IgD-negative memory B cell (primary cell): ENCODE results near the gene PSIP1. TPM values are rescaled to one million over a fixed set of nuclear protein-coding genes. Genes with fewer than 3 reads are reported as not detected.
"Not testable (repeated sequence)": the region's sequence is repeated elsewhere in the genome, so short reads cannot be mapped to it uniquely, and the experiment has no call there.

ENCODE experiments used
- H3K27ac Mint-ChIP-seq, 3 donors: one replicate each; pipeline ENCODE4 v1.8.0; 2020 to 2022; ENCODE audit warnings: mild to moderate bottlenecking in 3 of 3, mixed read lengths in 3 of 3, moderate library complexity in 1 of 3
- H3K27me3 Mint-ChIP-seq: one replicate; pipeline ENCODE4 v1.8.0; 2021; ENCODE audit warnings: mixed read lengths
- H3K36me3 Mint-ChIP-seq: one replicate; pipeline ENCODE4 v1.8.0; 2020; ENCODE audit warnings: mild to moderate bottlenecking, mixed read lengths
- H3K4me1 Mint-ChIP-seq, 3 donors: one replicate each; pipeline ENCODE4 v1.8.0; 2020 to 2022; ENCODE audit warnings: mixed read lengths in 3 of 3, mild to moderate bottlenecking in 1 of 3
- H3K4me3 Mint-ChIP-seq, 4 donors: one replicate each; pipeline ENCODE4 v1.8.0; 2020 to 2022; ENCODE audit warnings: mild to moderate bottlenecking in 4 of 4, mixed read lengths in 4 of 4, moderate library complexity in 3 of 4
- H3K9me3 Mint-ChIP-seq, 3 donors: one replicate each; pipeline ENCODE4 v1.8.0; 2020 to 2021; ENCODE audit warnings: mixed read lengths in 3 of 3, mild to moderate bottlenecking in 1 of 3
- polyA plus RNA-seq: library from polyadenylated mRNA; unstranded; fragments of 300-500 nt; fragmentation: Illumina TruSeq; gene quantifications from one replicate; pipeline ENCODE4 v1.2.3, GENCODE V29; 2021

PSIP1 gene
- polyA plus RNA-seq, 1 donor from 2014 or later, result 112 TPM

- Mint-ChIP-seq H3K27ac (peak overlapping the region in 1 of 3 donors; percentile 15), H3K9me3 (no peaks in the 10 kb centered on the region), H3K36me3 (peaks cover 5% of the 10 kb centered on the region), H3K4me3 (no peak overlapping the region), H3K4me1 (peaks cover 14 to 33% (median 23%) of the 10 kb centered on the region in 3 donors), H3K27me3 (no peaks in the 10 kb centered on the region)
Measured at GRCh38 chr9:15484802-15485201, 26.0 kb downstream of the PSIP1 start.

DNA sequence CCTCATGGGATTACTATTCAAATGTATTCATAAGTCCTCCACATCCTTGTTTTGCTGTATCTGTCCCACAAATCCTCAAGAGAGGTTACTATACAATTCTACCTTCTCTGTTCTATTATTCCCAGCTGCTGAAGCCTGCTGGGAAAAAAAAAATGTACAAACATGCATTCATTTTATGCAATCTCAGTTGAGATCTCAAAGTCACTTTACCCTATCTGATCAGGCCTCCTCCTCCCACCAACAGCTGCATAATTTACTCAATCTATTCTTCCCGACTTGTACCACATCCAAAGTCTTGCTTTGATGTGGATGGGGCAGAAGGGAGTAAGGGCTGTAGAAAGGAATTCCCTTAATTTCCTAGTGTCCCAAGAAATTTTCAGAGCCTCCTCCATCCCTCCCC is 28.6 kb downstream of the PSIP1 start:
- H3K9me3 Mint-ChIP-seq, result no peaks in the 10 kb centered on the region
- H3K4me3 Mint-ChIP-seq, result no peak overlapping the region
- H3K4me1 Mint-ChIP-seq, result peaks cover 12 to 29% (median 21%) of the 10 kb centered on the region in 3 donors
- H3K36me3 Mint-ChIP-seq, result peaks cover 3% of the 10 kb centered on the region
- H3K27me3 Mint-ChIP-seq, result no peaks in the 10 kb centered on the region
- peak overlapping the region in 1 of 3 donors; percentile 6 for H3K27ac Mint-ChIP-seq

DNA sequence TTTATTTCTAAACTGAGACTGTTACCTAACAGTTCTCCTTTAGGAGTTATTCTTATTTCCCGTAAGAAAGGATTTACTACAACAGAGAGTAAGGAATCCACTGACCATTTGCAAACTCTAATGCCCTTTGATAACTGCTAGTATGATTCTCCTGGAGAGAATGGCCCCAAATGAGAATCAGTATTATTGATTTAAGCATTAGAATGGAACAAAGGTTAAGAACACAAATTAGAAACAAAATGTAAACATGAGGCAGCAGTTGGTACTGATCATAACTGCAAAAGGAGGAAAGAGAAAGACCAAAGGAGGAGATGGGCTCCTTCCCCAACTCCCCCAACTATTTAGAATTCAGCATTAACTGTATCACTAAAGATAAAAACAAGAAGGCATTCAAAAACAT is 30.7 kb downstream of the PSIP1 start:
- H3K27ac Mint-ChIP-seq, result peak overlapping the region in 2 of 3 donors; percentile 1 to 55
- peaks cover 13 to 23% (median 22%) of the 10 kb centered on the region in 3 donors for H3K4me1 Mint-ChIP-seq
- H3K27me3 Mint-ChIP-seq, result no peaks in the 10 kb centered on the region
- H3K4me3 Mint-ChIP-seq, result no peak overlapping the region
- peaks cover 1% of the 10 kb centered on the region for H3K36me3 Mint-ChIP-seq
- no peaks in the 10 kb centered on the region for H3K9me3 Mint-ChIP-seq

DNA sequence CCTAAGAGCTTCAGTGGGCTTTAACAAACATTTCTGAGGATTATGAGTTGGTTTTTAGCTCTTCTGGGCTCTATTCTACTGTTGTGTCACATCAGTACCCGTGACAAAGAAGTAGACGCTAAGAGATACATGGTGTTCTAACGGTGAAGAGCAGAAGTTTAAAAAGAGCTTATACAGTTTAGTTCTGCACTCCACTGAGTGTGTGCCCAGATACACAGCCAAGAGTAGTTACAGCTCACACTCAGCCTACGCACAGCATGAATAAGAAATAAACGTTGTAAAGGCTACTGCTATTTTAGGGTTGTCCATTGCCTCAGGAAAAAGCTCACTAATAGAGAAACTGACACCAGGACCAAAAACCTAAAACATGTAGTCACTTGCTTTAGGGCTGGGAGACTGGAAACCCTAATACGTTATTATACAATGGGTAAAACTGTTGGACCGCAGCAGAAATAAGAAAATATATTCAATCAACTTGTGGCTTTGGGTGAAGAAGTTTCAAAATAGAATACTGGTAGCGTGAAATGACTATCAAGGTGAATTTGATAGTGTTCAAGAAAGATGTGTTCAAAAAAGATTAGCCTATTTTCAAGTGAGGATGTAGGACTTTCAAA is 34.7 kb downstream of the PSIP1 start:
- Mint-ChIP-seq H3K27ac (peak overlapping the region in 2 of 3 donors; percentile 59 to 73), H3K4me3 (no peak overlapping the region), H3K4me1 (peaks cover 8 to 15% (median 12%) of the 10 kb centered on the region in 3 donors), H3K9me3 (no peaks in the 10 kb centered on the region), H3K27me3 (no peaks in the 10 kb centered on the region), H3K36me3 (peaks cover 1% of the 10 kb centered on the region)

DNA sequence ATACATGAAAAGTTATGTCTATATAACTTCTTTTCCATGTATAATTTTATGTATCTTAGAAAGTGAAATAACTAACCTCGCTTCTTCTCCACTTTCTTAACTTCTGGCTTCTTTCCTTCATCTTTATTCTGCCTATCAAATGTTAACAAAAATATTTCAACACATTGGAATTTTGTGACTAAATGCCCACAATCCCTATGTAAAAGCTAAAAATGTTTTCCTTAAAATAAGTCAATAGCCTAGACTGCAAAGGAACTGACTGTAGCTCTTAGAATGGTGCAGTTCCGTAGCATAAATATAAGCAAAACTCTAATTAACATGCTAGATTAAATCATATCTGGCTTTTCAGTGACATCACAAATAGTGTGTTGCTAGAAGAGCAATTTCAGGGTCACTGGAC is 40.9 kb downstream of the PSIP1 start:
- H3K4me3 Mint-ChIP-seq, result no peak overlapping the region
- peaks cover 2 to 5% (median 2%) of the 10 kb centered on the region in 3 donors for H3K4me1 Mint-ChIP-seq
- no peaks in the 10 kb centered on the region for H3K9me3 Mint-ChIP-seq
- H3K36me3 Mint-ChIP-seq, result peaks cover 9% of the 10 kb centered on the region
- H3K27ac Mint-ChIP-seq, result peak overlapping the region in 1 of 3 donors; percentile 40
- H3K27me3 Mint-ChIP-seq, result no peaks in the 10 kb centered on the region

DNA sequence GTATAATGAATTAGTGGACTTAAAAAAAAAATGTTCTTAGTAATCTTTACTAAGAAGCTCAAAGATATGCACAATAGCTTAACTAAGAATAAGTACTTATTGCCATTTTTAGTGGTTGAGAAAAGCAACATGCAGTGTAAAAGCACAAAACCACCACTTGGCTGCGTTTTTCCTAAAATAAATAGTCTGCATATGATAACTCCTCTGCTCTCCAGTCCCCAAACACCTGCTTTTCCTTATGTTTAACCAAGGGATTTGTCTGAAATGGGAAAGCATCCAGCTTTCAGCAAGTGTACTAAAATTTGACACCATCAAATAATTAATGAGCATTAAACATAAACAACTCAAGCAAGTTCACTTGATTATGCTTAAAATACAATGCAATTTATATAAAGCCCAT is 41.4 kb downstream of the PSIP1 start:
- peak overlapping the region in 1 of 3 donors; percentile 62 for H3K27ac Mint-ChIP-seq
- H3K36me3 Mint-ChIP-seq, result peaks cover 9% of the 10 kb centered on the region

GRCh38 chr9:15468145-15468544 is 42.6 kb downstream of the PSIP1 start:
- no peak overlapping the region for H3K4me3 Mint-ChIP-seq
- H3K36me3 Mint-ChIP-seq, result peaks cover 9% of the 10 kb centered on the region
- H3K27ac Mint-ChIP-seq, result no peak overlapping the region
- H3K9me3 Mint-ChIP-seq, result no peaks in the 10 kb centered on the region
- no peaks in the 10 kb centered on the region for H3K27me3 Mint-ChIP-seq
- peaks cover 0 to 2% (median 2%) of the 10 kb centered on the region in 3 donors for H3K4me1 Mint-ChIP-seq

More for the DNA sequence above, 41.4 kb downstream of the PSIP1 start:
- Mint-ChIP-seq H3K9me3 (no peaks in the 10 kb centered on the region), H3K27me3 (no peaks in the 10 kb centered on the region), H3K4me1 (peaks cover 2 to 5% (median 2%) of the 10 kb centered on the region in 3 donors), H3K4me3 (no peak overlapping the region)

DNA sequence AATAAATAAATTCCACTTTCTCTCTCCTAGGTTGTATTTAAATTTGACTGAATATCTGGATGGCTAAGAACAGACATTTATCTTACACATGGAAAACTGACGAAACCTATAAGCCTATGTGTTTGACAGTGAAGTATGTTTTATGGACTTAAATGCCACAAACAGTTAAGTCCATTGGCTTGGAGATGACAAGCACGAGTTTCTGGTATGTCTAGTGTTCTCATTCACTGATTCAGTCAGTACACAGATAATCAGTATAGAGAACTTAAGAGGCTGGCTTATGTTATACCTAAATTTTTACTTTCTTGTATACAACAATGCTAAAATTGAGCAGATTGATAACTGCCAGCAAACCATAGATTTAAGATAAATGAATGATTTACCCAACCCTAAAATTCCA is 49.2 kb downstream of the PSIP1 start:
- Mint-ChIP-seq H3K27ac (peak overlapping the region in 1 of 3 donors; percentile 63), H3K9me3 (no peaks in the 10 kb centered on the region), H3K4me3 (no peak overlapping the region), H3K4me1 (no peaks in the 10 kb centered on the region), H3K27me3 (no peaks in the 10 kb centered on the region), H3K36me3 (peaks cover 3% of the 10 kb centered on the region)

GRCh38 chr9:15461056-15461455 is 49.7 kb downstream of the PSIP1 start:
- peak overlapping the region in 1 of 3 donors; percentile 27 for H3K27ac Mint-ChIP-seq
- peaks cover 3% of the 10 kb centered on the region for H3K36me3 Mint-ChIP-seq
- H3K4me1 Mint-ChIP-seq, result no peaks in the 10 kb centered on the region
- H3K27me3 Mint-ChIP-seq, result no peaks in the 10 kb centered on the region
- no peak overlapping the region for H3K4me3 Mint-ChIP-seq
- H3K9me3 Mint-ChIP-seq, result no peaks in the 10 kb centered on the region

GRCh38 chr9:15453956-15454355 is 56.8 kb downstream of the PSIP1 start:
- H3K27ac Mint-ChIP-seq, result no peak overlapping the region
- H3K9me3 Mint-ChIP-seq, result no peaks in the 10 kb centered on the region
- no peak overlapping the region for H3K4me3 Mint-ChIP-seq
- peaks cover 4% of the 10 kb centered on the region for H3K36me3 Mint-ChIP-seq
- H3K4me1 Mint-ChIP-seq, result peaks cover 0 to 1% (median 0%) of the 10 kb centered on the region in 3 donors
- H3K27me3 Mint-ChIP-seq, result no peaks in the 10 kb centered on the region

GRCh38 chr9:15444141-15444540 is 66.6 kb downstream of the PSIP1 start:
- H3K36me3 Mint-ChIP-seq, result peaks cover 5% of the 10 kb centered on the region
- no peaks in the 10 kb centered on the region for H3K9me3 Mint-ChIP-seq
- H3K27ac Mint-ChIP-seq, result no peak overlapping the region
- H3K4me3 Mint-ChIP-seq, result no peak overlapping the region
- H3K4me1 Mint-ChIP-seq, result peaks cover 0 to 5% (median 0%) of the 10 kb centered on the region in 3 donors
- no peaks in the 10 kb centered on the region for H3K27me3 Mint-ChIP-seq

DNA sequence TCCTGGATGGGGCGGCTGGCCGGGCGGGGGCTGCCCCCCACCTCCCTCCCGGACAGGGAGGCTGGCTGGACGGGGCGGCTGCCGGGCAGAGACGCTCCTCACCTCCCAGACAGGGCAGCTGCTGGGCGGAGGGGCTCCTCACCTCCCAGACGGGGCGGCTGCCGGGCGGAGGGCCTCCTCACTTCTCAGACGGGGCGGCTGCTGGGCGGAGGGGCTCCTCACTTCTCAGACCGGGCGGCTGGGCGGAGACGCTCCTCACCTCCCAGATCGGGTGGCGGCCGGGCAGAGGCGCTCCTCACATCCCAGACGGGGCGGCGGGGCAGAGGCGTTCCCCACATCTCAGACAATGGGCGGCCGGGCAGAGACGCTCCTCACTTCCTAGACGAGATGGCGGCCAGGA is 68.5 kb downstream of the PSIP1 start:
- H3K27ac Mint-ChIP-seq, H3K4me1 Mint-ChIP-seq, H3K9me3 Mint-ChIP-seq, H3K36me3 Mint-ChIP-seq, H3K4me3 Mint-ChIP-seq, H3K27me3 Mint-ChIP-seq: not testable (repeated sequence)

DNA sequence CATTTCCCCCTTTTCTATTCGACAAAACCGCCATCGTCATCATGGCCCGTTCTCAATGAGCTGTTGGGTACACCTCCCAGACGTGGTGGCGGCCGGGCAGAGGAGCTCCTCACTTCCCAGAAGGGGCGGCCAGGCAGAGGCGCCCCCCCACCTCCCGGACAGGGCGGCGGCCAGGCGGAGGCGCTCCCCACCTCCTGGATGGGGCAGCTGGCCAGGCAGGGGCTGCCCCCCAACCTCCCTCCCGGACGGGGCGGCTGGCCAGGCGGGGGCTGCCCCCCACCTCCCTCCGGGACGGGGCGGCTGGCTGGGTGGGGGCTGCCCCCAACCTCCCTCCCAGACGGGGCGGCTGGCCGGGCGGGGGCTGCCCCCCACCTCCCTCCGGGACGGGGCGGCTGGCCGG is 68.9 kb downstream of the PSIP1 start:
- not testable (repeated sequence) for H3K9me3 Mint-ChIP-seq, H3K4me3 Mint-ChIP-seq, H3K27me3 Mint-ChIP-seq, H3K36me3 Mint-ChIP-seq, H3K27ac Mint-ChIP-seq
- H3K4me1 Mint-ChIP-seq, result peaks cover 4 to 10% (median 5%) of the 10 kb centered on the region in 3 donors

- H3K36me3 Mint-ChIP-seq, result peaks cover 10% of the 10 kb centered on the region
- no peaks in the 10 kb centered on the region for H3K27me3 Mint-ChIP-seq
- H3K4me1 Mint-ChIP-seq, result peaks cover 7 to 11% (median 10%) of the 10 kb centered on the region in 3 donors
- no peak overlapping the region for H3K27ac Mint-ChIP-seq
- H3K9me3 Mint-ChIP-seq, result no peaks in the 10 kb centered on the region
- peak overlapping the region in 1 of 4 donors; percentile 27 for H3K4me3 Mint-ChIP-seq
Measured at GRCh38 chr9:15438891-15439290, 71.9 kb downstream of the PSIP1 start.

GRCh38 chr9:15433661-15434060 is 77.1 kb downstream of the PSIP1 start:
- Mint-ChIP-seq H3K27ac (no peak overlapping the region), H3K4me1 (peaks cover 28 to 29% (median 29%) of the 10 kb centered on the region in 3 donors), H3K9me3 (no peaks in the 10 kb centered on the region), H3K4me3 (peak overlapping the region in 1 of 4 donors; percentile 1), H3K27me3 (no peaks in the 10 kb centered on the region), H3K36me3 (peaks cover 14% of the 10 kb centered on the region)

DNA sequence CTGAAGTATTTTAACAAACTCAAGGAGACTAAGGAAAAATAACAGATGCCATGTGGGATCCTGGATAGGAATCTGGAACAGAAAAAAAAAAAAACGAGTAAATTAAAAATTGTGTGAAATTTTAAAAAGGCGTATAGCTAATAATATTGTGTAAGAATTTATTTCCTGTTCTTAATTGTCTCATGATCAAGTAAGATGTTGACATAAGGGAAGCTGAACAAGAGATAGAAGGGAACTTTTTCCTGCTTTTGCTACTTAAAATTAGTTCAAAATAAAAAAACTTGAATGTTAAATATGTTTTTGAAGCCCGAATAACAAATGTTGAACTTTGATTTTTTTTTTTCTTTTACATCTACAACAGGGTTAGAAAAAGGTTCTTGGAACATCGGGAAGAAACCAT is 77.6 kb downstream of the PSIP1 start:
- peaks cover 28 to 32% (median 30%) of the 10 kb centered on the region in 3 donors for H3K4me1 Mint-ChIP-seq
- no peak overlapping the region for H3K27ac Mint-ChIP-seq
- no peaks in the 10 kb centered on the region for H3K27me3 Mint-ChIP-seq
- H3K9me3 Mint-ChIP-seq, result no peaks in the 10 kb centered on the region
- H3K36me3 Mint-ChIP-seq, result peaks cover 11% of the 10 kb centered on the region
- H3K4me3 Mint-ChIP-seq, result no peak overlapping the region
